GM12878 (cell line): ENCODE measurements around the gene HCN4.

ENCODE experiments used
- CREM ChIP-seq: IDR thresholded peaks from 2 replicates; pipeline ENCODE4 v1.6.1; 2014; ENCODE audit warnings: antibody characterized with exemption, low read depth
- CTCF ChIP-seq, 3 experiments: IDR thresholded peaks in 2 of 3; conservative IDR thresholded peaks in 1 of 3; 2 replicates each; pipeline ENCODE4 v1.5.1; 2011; ENCODE audit warnings: low read depth in 3 of 3, low read length in 3 of 3, mild to moderate bottlenecking in 3 of 3, control low read depth in 2 of 3, moderate library complexity in 2 of 3, inconsistent platforms in 1 of 3, mixed read lengths in 1 of 3; ENCODE audit not compliant: control insufficient read depth in 2 of 3, insufficient read depth in 1 of 3; ENCODE audit errors: extremely low read depth in 1 of 3
- EED ChIP-seq: sonication (generic); IDR thresholded peaks from 2 replicates; pipeline ENCODE4 v1.6.1; 2016; ENCODE audit warnings: antibody characterized with exemption, low read depth
- ELK1 ChIP-seq: IDR thresholded peaks from 2 replicates; pipeline ENCODE4 v1.6.1; 2012; ENCODE audit warnings: low read depth, low read length, improper control_type of control experiment
- IRF3 ChIP-seq: fragments of 450-650 bp; IDR thresholded peaks from 2 replicates; pipeline ENCODE4 v1.6.1; 2014; ENCODE audit warnings: mild to moderate bottlenecking
- JUNB ChIP-seq: IDR thresholded peaks from 2 replicates; pipeline ENCODE4 v1.6.1; 2016; ENCODE audit warnings: antibody characterized with exemption, mild to moderate bottlenecking
- KAT2A ChIP-seq: conservative IDR thresholded peaks from 2 replicates; pipeline ENCODE4 v1.6.1; 2011; ENCODE audit warnings: low read depth, low read length; ENCODE audit not compliant: control insufficient read depth
- MEF2A ChIP-seq: IDR thresholded peaks from 2 replicates; pipeline ENCODE4 v1.6.1; 2011; ENCODE audit warnings: low read depth, mild to moderate bottlenecking, low read length, moderate library complexity; ENCODE audit not compliant: insufficient read depth
- PAX5 ChIP-seq: IDR thresholded peaks from 2 replicates; pipeline ENCODE4 v1.6.1; 2011; ENCODE audit warnings: low read depth, low read length, borderline replicate concordance
- RAD51 ChIP-seq: fragments of 450-650 bp; IDR thresholded peaks from 2 replicates; pipeline ENCODE4 v1.6.1; 2016; ENCODE audit warnings: moderate library complexity, mild to moderate bottlenecking, inconsistent platforms
- ZNF384 ChIP-seq: IDR thresholded peaks from 2 replicates; pipeline ENCODE4 v1.6.1; 2012; ENCODE audit warnings: low read depth, mild to moderate bottlenecking, low read length, improper control_type of control experiment, borderline replicate concordance
- TF ChIP-seq, protein P1 (sequence below): IDR thresholded peaks from 2 replicates; pipeline ENCODE4 v1.6.1; 2012; ENCODE audit warnings: low read depth, low read length, improper control_type of control experiment

- TF ChIP-seq ELK1, result no peak
- no peak for TF ChIP-seq CTCF (IDR thresholded peaks at IDR 0.05 in 2 of 3, conservative IDR thresholded peaks at IDR 0.05 in 1 of 3; ENCODE audit: control insufficient read depth in 2 of 3, extremely low read depth in 1 of 3, insufficient read depth in 1 of 3, low read depth in 3 of 3, low read length in 3 of 3)
- TF ChIP-seq ZNF384, result no peak
- no peak for TF ChIP-seq CREM
- TF ChIP-seq IRF3, result no peak
- TF ChIP-seq KAT2A, result no peak
- no peak for TF ChIP-seq PAX5
- TF ChIP-seq EED, result no peak
- TF ChIP-seq, protein P1, sequence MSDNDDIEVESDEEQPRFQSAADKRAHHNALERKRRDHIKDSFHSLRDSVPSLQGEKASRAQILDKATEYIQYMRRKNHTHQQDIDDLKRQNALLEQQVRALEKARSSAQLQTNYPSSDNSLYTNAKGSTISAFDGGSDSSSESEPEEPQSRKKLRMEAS, result no peak
- no peak for TF ChIP-seq MEF2A
- no peak for TF ChIP-seq JUNB
- no peak for TF ChIP-seq RAD51
Measured at GRCh38 chr15:73392025-73392424, 23.3 kb upstream of the HCN4 start.
